K562 (cell line): Measurements from ENCODE around the gene PCNX3. TPM values are rescaled to one million over a fixed set of nuclear protein-coding genes. Genes with fewer than 3 reads are reported as not detected.

Experiments
- MYNN ChIP-seq, 2 experiments: sonication (generic); formaldehyde crosslinking in 1 of 2; IDR thresholded peaks; 2 replicates each; pipeline versions ENCODE4 v1.5.0 to v1.6.1; 2016 to 2020; ENCODE audit warnings: antibody characterized with exemption in 1 of 2, missing genetic modification reagents in 1 of 2
- REST ChIP-seq, 2 experiments: fragments of 450-650 bp; formaldehyde crosslinking in 1 of 2; IDR thresholded peaks; 2 replicates each; pipeline versions ENCODE4 v1.4.0 to v1.6.1; 2014 to 2020; ENCODE audit warnings: mild to moderate bottlenecking in 2 of 2, borderline replicate concordance in 1 of 2, low read depth in 1 of 2
- ZKSCAN3 ChIP-seq: fragments of 250-450 bp; sonication (Bioruptor Pico); IDR thresholded peaks from 2 replicates; pipeline ENCODE4 v1.4.0; 2020
- polyA plus RNA-seq, 8 experiments: library from polyadenylated mRNA; depleted of rRNA in 4 of 8; stranded (reverse) in 5 of 8; unstranded in 3 of 8; fragments of >200 nt; fragmentation: Nextera tagmentation in 2 of 8; fragmentation: Illumina TruSeq in 1 of 8; extraction: Ambion mirVana in 2 of 8; extraction: Trizol in 1 of 8; gene quantifications; 2 replicates each; pipeline versions ENCODE4 v1.2.1 to v1.2.3, GENCODE V29; 2011 to 2014; ENCODE audit warnings: inconsistent platforms in 1 of 8, missing spikeins in 1 of 8
- total RNA-seq, 7 experiments: library from RNA; depleted of rRNA in 6 of 7; stranded (reverse); fragments of >200 nt in 6 of 7; fragmentation: Illumina TruSeq in 2 of 7; extraction: Trizol in 2 of 7; gene quantifications; 2 replicates each; pipeline versions ENCODE4 v1.2.1 to v1.2.3, GENCODE V29; 2011 to 2021; ENCODE audit warnings: low replicate concordance in 1 of 7

PCNX3 gene
- total and polyA plus RNA-seq, 9 of the 15 experiments (the other 6 are each of a cell fraction or from before 2014, with no cell fraction given) = 0.11 to 47.8 (median 12.8) TPM

GRCh38 chr11:65576232-65576866 is 39.2 kb upstream of the PCNX3 start (continued):
- TF ChIP-seq REST (IDR thresholded peaks at IDR 0.05; ENCODE audit: borderline replicate concordance) = no peak
- TF ChIP-seq REST (CRISPR knock-in tag; IDR thresholded peaks at IDR 0.05; ENCODE audit: low read depth) = no peak
- no peak for TF ChIP-seq ZKSCAN3 (CRISPR knock-in tag)
- TF ChIP-seq MYNN (IDR thresholded peaks at IDR 0.05) = no peak
- TF ChIP-seq MYNN (CRISPR knock-in tag; IDR thresholded peaks at IDR 0.05) = no peak
